Neuronal stem cell (in vitro differentiated cells): ENCODE data around the gene ATP2A3. TPM values are rescaled to one million over a fixed set of nuclear protein-coding genes. Genes with fewer than 3 reads are reported as not detected.

Source experiments
- DNase-seq: peaks from one replicate; pipeline ENCODE4 v3.0.0-alpha.2; 2013; ENCODE audit warnings: low spot score
- H2AFZ ChIP-seq: one replicate; pipeline ENCODE4 v1.6.1; 2013; ENCODE audit warnings: mild to moderate bottlenecking, low read length, inconsistent platforms
- H2AK5ac ChIP-seq: 2 replicates; pipeline ENCODE4 v1.6.1; 2013; ENCODE audit warnings: low read depth, mild to moderate bottlenecking, inconsistent platforms, low read length, moderate library complexity, mixed read lengths
- H2BK120ac ChIP-seq: 2 replicates; pipeline ENCODE4 v1.6.1; 2013; ENCODE audit warnings: low read depth, mild to moderate bottlenecking, inconsistent platforms, low read length, moderate library complexity, mixed read lengths
- H2BK12ac ChIP-seq: one replicate; pipeline ENCODE4 v1.6.1; 2013; ENCODE audit warnings: low read length, inconsistent platforms
- H2BK15ac ChIP-seq: 2 replicates; pipeline ENCODE4 v1.6.1; 2013; ENCODE audit warnings: mild to moderate bottlenecking, low read length, inconsistent platforms, mixed read lengths
- H2BK5ac ChIP-seq: one replicate; pipeline ENCODE4 v1.6.1; 2013; ENCODE audit warnings: inconsistent platforms, mild to moderate bottlenecking, low read length, moderate library complexity
- H3K14ac ChIP-seq: one replicate; pipeline ENCODE4 v1.6.1; 2013; ENCODE audit warnings: low read length, inconsistent platforms
- H3K18ac ChIP-seq: 2 replicates; pipeline ENCODE4 v1.6.1; 2013; ENCODE audit warnings: low read length, inconsistent platforms
- H3K23ac ChIP-seq: 2 replicates; pipeline ENCODE4 v1.6.1; 2013; ENCODE audit warnings: low read depth, mild to moderate bottlenecking, mixed read lengths, low read length, inconsistent platforms; ENCODE audit not compliant: poor library complexity
- H3K27ac ChIP-seq: replicated peaks from 3 replicates; pipeline ENCODE4 v1.5.1; 2013; ENCODE audit warnings: low read length, inconsistent platforms
- H3K27me3 ChIP-seq, 3 experiments: 2 replicates each; pipeline ENCODE4 v1.6.1; 2013; ENCODE audit warnings: low read length in 3 of 3, mild to moderate bottlenecking in 2 of 3, inconsistent platforms in 1 of 3, low read depth in 1 of 3, mixed read lengths in 1 of 3, moderate library complexity in 1 of 3; ENCODE audit not compliant: control insufficient read depth in 3 of 3, insufficient read depth in 3 of 3
- H3K36me3 ChIP-seq, 2 donors: replicated peaks in 1 of 2; 2 replicates each; pipeline ENCODE4 v1.6.1; 2013; ENCODE audit warnings: low read length in 2 of 2; ENCODE audit not compliant: control insufficient read depth in 2 of 2, insufficient read depth in 2 of 2
- H3K4ac ChIP-seq: 2 replicates; pipeline ENCODE4 v1.6.1; 2013; ENCODE audit warnings: inconsistent platforms, mild to moderate bottlenecking, low read length, moderate library complexity
- H3K4me1 ChIP-seq, 2 donors: 1 replicate in 1 of 2; 2 replicates in 1 of 2; pipeline ENCODE4 v1.6.1; 2013; ENCODE audit warnings: low read length in 2 of 2, low read depth in 1 of 2; ENCODE audit not compliant: control insufficient read depth in 2 of 2, insufficient read depth in 1 of 2
- H3K4me2 ChIP-seq: one replicate; pipeline ENCODE4 v1.6.1; 2013; ENCODE audit warnings: mild to moderate bottlenecking, low read length, inconsistent platforms; ENCODE audit not compliant: insufficient read depth, poor library complexity, severe bottlenecking
- H3K4me3 ChIP-seq, 2 donors: 2 replicates each; pipeline ENCODE4 v1.5.1; 2013; ENCODE audit warnings: low read length in 2 of 2, mild to moderate bottlenecking in 2 of 2, inconsistent platforms in 1 of 2, moderate library complexity in 1 of 2
- H3K79me1 ChIP-seq: one replicate; pipeline ENCODE4 v1.6.1; 2013; ENCODE audit warnings: low read depth, mild to moderate bottlenecking, inconsistent platforms, low read length, moderate library complexity
- H3K9ac ChIP-seq: one replicate; pipeline ENCODE4 v1.6.1; 2013; ENCODE audit warnings: mild to moderate bottlenecking, low read depth, low read length, inconsistent platforms; ENCODE audit not compliant: poor library complexity
- H3K9me3 ChIP-seq, 2 donors: replicated peaks in 1 of 2; 2 replicates each; pipeline versions ENCODE3 to v1.6.1; 2013; ENCODE audit warnings: low read length in 2 of 2, mild to moderate bottlenecking in 2 of 2, inconsistent platforms in 1 of 2, low read depth in 1 of 2, mixed read lengths in 1 of 2, moderate library complexity in 1 of 2; ENCODE audit not compliant: control insufficient read depth in 2 of 2, insufficient read depth in 1 of 2
- H4K8ac ChIP-seq: one replicate; pipeline ENCODE4 v1.6.1; 2013; ENCODE audit warnings: low read depth, mild to moderate bottlenecking, inconsistent platforms, low read length, moderate library complexity
- H4K91ac ChIP-seq: one replicate; pipeline ENCODE4 v1.6.1; 2013; ENCODE audit warnings: low read length, low read depth, mild to moderate bottlenecking, inconsistent platforms; ENCODE audit not compliant: poor library complexity
- WGBS, 2 donors: extraction: QIAGEN DNeasy Blood & Tissue Kit; methylation state at CpG; one replicate each; pipeline ENCODE4 v1.1.7; 2013; ENCODE audit warnings: missing lambda C conversion rate in 2 of 2, mixed read lengths in 1 of 2; ENCODE audit not compliant: insufficient read length in 2 of 2, insufficient replicate concordance in 1 of 2; ENCODE audit errors: extremely low coverage in 2 of 2; 5-methylcytosine and 5-hydroxymethylcytosine counted together
- polyA plus RNA-seq, 2 experiments: library from polyadenylated mRNA; stranded (reverse); fragments of 200-250 nt; gene quantifications; one replicate each; pipeline ENCODE4 v1.2.3, GENCODE V29; 2013

ATP2A3 gene
- 1.7 TPM for polyA plus RNA-seq (2013, experiment 1 of 2)
- polyA plus RNA-seq (2013, experiment 2 of 2): 2.6 TPM

DNA sequence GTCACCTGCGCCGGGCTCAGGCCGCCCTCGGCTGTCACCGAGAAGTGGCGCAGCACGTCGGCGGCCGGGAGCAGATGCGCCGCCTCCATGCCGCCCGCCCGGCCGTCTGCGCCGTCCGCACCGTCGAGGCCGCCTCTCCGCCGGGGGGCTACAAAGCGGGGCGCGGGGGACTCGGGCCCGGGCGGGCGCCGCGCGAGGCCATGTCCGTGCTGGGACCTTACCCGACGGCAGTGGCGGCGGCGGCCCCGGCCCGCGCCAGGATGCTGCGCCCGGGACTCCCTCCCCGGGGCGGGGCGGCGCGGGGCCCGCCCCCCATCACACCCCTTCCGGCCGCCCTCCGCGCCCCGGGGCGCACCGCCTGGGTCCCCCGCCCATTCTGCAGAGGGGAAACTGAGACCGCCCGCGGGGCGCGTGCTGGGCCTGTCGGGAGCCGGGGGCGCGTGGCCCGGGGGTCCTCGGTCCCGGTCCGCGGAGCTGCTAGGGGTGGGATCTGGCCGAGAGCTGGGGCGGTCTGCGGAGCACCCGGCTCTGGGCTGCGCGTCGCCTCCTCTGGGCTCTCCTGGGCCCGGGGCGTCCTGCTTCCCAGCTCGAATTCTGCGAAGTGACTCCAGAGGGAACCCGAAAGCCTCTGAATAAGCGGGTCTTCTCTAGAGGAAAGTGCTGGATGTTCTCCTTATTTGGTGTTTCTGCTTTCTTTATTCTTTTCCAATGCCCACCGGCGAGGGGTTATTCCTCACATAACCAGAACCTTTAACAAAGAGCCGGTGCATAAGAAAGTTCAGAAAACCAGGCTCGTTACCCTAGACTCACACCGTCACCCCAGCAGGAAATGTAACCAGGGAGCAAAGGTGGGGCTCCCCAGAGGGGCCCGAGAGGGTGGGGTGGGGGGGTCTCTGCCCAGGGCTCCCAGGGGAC, at the start of gene ATP2A3:
Gene ATP2A3, minus strand, starts transcription at position 235 of the 915 bp plus-strand sequence. Its CDS starts 146 bp downstream, at position 89.
- Histone ChIP-seq H2AK5ac (peak within 1 kb of the TSS; percentile 81), H2BK120ac (no peak within 1 kb of the TSS), H3K4me1 (peaks cover 0 to 4% of the 10 kb centered on the region in 2 donors), H3K36me3 (no peaks in the 10 kb centered on the region), H3K4me3 (peak within 1 kb of the TSS in 1 of 2 donors; percentile 70), H4K8ac (no peak within 1 kb of the TSS), H3K18ac (peak within 1 kb of the TSS; percentile 94), H3K27ac (no peak within 1 kb of the TSS), H3K4ac (no peak within 1 kb of the TSS), H3K4me2 (peak within 1 kb of the TSS; percentile 53), H2BK15ac (no peak within 1 kb of the TSS), H3K27me3 (peaks cover 23 to 90% (median 43%) of the 10 kb centered on the region in 3 experiments), H2BK5ac (no peak within 1 kb of the TSS), H3K79me1 (peaks cover 2% of the 10 kb centered on the region), H2BK12ac (no peak within 1 kb of the TSS), H3K9me3 (no peaks in the 10 kb centered on the region), H3K14ac (no peak within 1 kb of the TSS), H2AFZ (peak within 1 kb of the TSS; percentile 79), H4K91ac (no peak within 1 kb of the TSS), H3K23ac (peak within 1 kb of the TSS; percentile 88), H3K9ac (peak within 1 kb of the TSS; percentile 30)
- WGBS, 2 donors: no CpG with 5 or more reads among the region's 92 CpGs
- no peak for DNase-seq

DNA sequence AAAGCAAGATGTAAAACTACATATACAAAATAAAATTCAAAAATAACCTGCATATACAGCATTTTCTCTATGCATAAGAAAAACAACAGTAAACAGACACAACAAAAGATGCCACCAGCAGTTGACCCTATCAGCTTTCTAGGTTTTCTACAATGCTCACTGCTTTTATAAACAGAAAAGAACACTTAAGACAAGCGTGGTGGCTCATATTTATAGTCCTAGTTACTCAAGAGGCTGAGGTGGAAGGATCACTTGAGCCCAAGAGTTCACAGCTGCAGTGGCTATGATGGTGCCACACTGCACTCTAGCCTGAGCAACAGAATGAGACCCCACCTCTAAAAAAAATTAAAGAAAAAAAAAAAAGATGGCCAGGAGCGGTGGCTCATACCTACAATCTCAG, 46.5 kb upstream of the ATP2A3 start:
- Histone ChIP-seq H2BK12ac (no peak overlapping the region), H4K91ac (no peak overlapping the region), H2BK120ac (no peak overlapping the region), H3K36me3 (peaks cover 23 to 84% of the 10 kb centered on the region in 2 donors), H2BK5ac (no peak overlapping the region), H3K4me3 (no peak overlapping the region), H3K9me3 (no peaks in the 10 kb centered on the region), H2AFZ (no peak overlapping the region), H3K79me1 (no peaks in the 10 kb centered on the region), H3K18ac (no peak overlapping the region), H3K9ac (no peak overlapping the region), H3K23ac (no peak overlapping the region), H3K14ac (no peak overlapping the region), H3K27ac (no peak overlapping the region), H3K4me2 (no peak overlapping the region), H2BK15ac (no peak overlapping the region), H4K8ac (no peak overlapping the region), H3K4ac (no peak overlapping the region), H3K4me1 (no peaks in the 10 kb centered on the region), H3K27me3 (no peaks in the 10 kb centered on the region), H2AK5ac (no peak overlapping the region)
- no peak for DNase-seq
- no CpG with 5 or more reads among the region's 2 CpGs for WGBS, 2 donors

DNA sequence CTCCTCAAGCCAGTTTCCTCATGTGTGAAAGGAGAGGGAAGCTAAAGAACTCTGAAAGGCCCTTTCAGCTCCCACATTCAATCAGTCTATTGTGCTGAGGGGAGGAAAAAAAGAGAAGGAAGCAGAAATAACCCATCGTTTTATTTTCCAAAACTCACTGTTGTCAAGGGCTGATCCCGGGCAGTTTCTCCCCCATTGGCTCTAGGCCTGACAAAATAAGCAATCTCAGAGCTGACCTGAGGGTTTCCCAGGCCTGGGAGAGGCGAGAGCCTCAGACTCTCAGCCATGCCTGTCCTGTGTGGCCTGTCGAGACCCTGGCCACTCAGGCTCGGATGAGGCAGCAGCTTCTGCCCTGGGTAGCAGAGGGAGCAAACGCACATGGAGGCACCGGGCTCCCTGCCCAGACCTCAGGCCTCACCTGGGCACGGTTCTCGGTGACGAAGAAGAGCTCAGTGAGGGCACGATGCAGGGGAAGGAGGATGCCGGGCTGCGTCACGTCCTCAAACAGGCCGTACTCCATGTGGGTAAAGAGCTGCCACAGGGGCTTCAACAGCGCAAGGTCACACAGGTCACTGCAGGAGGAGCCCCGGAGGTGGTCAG, 45.0 kb upstream of the ATP2A3 start:
- H3K14ac ChIP-seq: peak overlapping the region; percentile 31
- no peak overlapping the region for H4K91ac ChIP-seq
- H3K9me3 ChIP-seq: no peaks in the 10 kb centered on the region
- H3K4ac ChIP-seq: no peak overlapping the region
- H3K27me3 ChIP-seq: no peaks in the 10 kb centered on the region
- no peak for DNase-seq
- peaks cover 16 to 79% of the 10 kb centered on the region in 2 donors for H3K36me3 ChIP-seq
- no peak overlapping the region for H3K23ac ChIP-seq
- H3K79me1 ChIP-seq: no peaks in the 10 kb centered on the region
- no CpG with 5 or more reads among the region's 17 CpGs for WGBS, 2 donors
- no peak overlapping the region for H2BK15ac ChIP-seq
- H2BK12ac ChIP-seq: no peak overlapping the region
- no peak overlapping the region for H3K27ac ChIP-seq
- H3K18ac ChIP-seq: no peak overlapping the region
- H2AFZ ChIP-seq: no peak overlapping the region
- no peak overlapping the region for H2BK120ac ChIP-seq
- no peak overlapping the region for H3K9ac ChIP-seq
- H2AK5ac ChIP-seq: no peak overlapping the region
- no peak overlapping the region for H3K4me2 ChIP-seq
- no peak overlapping the region for H3K4me3 ChIP-seq
- no peak overlapping the region for H2BK5ac ChIP-seq
- H4K8ac ChIP-seq: no peak overlapping the region
- H3K4me1 ChIP-seq: peaks cover 0 to 2% of the 10 kb centered on the region in 2 donors
